Endodermal cell (in vitro differentiated cells): Measurements from ENCODE around the gene SMYD3. TPM values are rescaled to one million over a fixed set of nuclear protein-coding genes. Genes with fewer than 3 reads are reported as not detected.

Experiments
- DNase-seq: peaks from one replicate; pipeline ENCODE4 v3.0.0-alpha.2; 2017
- H3K27ac ChIP-seq: 2 replicates; pipeline ENCODE4 v1.5.1; 2013; ENCODE audit warnings: mild to moderate bottlenecking, low read depth, low read length, moderate library complexity
- H3K27me3 ChIP-seq: 2 replicates; pipeline ENCODE4 v1.6.1; 2013; ENCODE audit warnings: mild to moderate bottlenecking, low read length, moderate library complexity; ENCODE audit not compliant: insufficient read depth, control insufficient read depth, poor library complexity, severe bottlenecking
- H3K36me3 ChIP-seq: 2 replicates; pipeline ENCODE4 v1.7.0; 2013; ENCODE audit warnings: mild to moderate bottlenecking, low read length, moderate library complexity; ENCODE audit not compliant: control insufficient read depth, insufficient read depth
- H3K4me1 ChIP-seq: one replicate; pipeline ENCODE4 v1.7.0; 2013; ENCODE audit warnings: low read length; ENCODE audit not compliant: control insufficient read depth, insufficient read depth
- H3K4me3 ChIP-seq: 2 replicates; pipeline ENCODE4 v1.5.1; 2013; ENCODE audit warnings: mild to moderate bottlenecking, low read length, moderate library complexity
- H3K9ac ChIP-seq: 2 replicates; pipeline ENCODE4 v1.6.1; 2013; ENCODE audit warnings: mild to moderate bottlenecking, low read length, moderate library complexity; ENCODE audit not compliant: poor library complexity, severe bottlenecking; ENCODE audit errors: extremely low read depth
- H3K9me3 ChIP-seq: 2 replicates; pipeline ENCODE4 v1.6.1; 2013; ENCODE audit warnings: mild to moderate bottlenecking, low read length, moderate library complexity; ENCODE audit not compliant: control insufficient read depth
- H3K27ac Mint-ChIP-seq: 2 replicates; pipeline ENCODE4 v1.8.0; 2020; ENCODE audit warnings: mixed read lengths
- H3K27me3 Mint-ChIP-seq: 2 replicates; pipeline ENCODE4 v1.8.0; 2021; ENCODE audit warnings: mild to moderate bottlenecking, mixed read lengths; ENCODE audit not compliant: insufficient read depth
- H3K36me3 Mint-ChIP-seq: 2 replicates; pipeline ENCODE4 v1.8.0; 2020; ENCODE audit warnings: low read depth, mixed read lengths
- H3K4me1 Mint-ChIP-seq: 2 replicates; pipeline ENCODE4 v1.8.0; 2020; ENCODE audit warnings: mixed read lengths
- H3K4me3 Mint-ChIP-seq: 2 replicates; pipeline ENCODE4 v1.8.0; 2020; ENCODE audit warnings: mild to moderate bottlenecking, moderate library complexity, mixed read lengths
- H3K9me3 Mint-ChIP-seq: 2 replicates; pipeline ENCODE4 v1.8.0; 2020; ENCODE audit warnings: mild to moderate bottlenecking, mixed read lengths
- CTCF ChIP-seq: fragments of 200-600 bp; sonication (generic); conservative IDR thresholded peaks from 2 replicates; pipeline ENCODE4 v1.5.0; 2021; ENCODE audit warnings: antibody characterized with exemption, mild to moderate bottlenecking
- WGBS, 2 experiments: methylation state at CpG; one replicate each; pipeline versions ENCODE4 v1.1.5 to v1.1.7; 2013; ENCODE audit warnings: missing lambda C conversion rate in 2 of 2, mixed read lengths in 1 of 2; ENCODE audit not compliant: insufficient coverage in 1 of 2, insufficient read length in 1 of 2; 5-methylcytosine and 5-hydroxymethylcytosine counted together
- total RNA-seq, 2 donors: library from RNA; stranded (reverse); fragmentation: NEBNext Ultra II Directional in 1 of 2; extraction: Animal tissue kit (Norgen Biotek cat#: 25700) in 1 of 2; gene quantifications; 2 replicates in 1 of 2; 3 replicates in 1 of 2; pipeline ENCODE4 v1.2.1, GENCODE V29; 2021

SMYD3 gene
- total RNA-seq, 2 donors from 2014 or later = 32.3 to 45.8 TPM

DNA sequence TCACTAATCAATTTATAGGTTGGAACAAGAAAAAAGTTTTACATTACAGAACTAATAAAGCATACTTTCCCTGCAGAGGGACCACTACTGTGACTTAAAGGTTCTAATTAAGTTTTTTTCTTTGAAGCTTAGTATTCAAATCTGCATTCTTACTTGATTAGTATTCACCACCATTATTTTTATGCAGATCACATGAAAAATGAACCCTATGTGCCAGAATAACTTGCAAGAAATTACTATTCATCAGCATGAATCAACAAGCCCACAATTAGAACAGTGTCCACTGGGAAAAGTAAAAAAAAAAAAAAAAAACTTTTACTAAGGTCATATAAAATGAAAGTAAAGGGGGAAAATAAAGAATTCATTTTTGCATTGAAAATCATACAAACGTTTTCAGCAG, 90.8 kb downstream of the SMYD3 start:
- Mint-ChIP-seq H3K27ac (no peak overlapping the region), H3K4me3 (no peak overlapping the region), H3K4me1 (no peaks in the 10 kb centered on the region), H3K36me3 (peaks cover 23% of the 10 kb centered on the region), H3K27me3 (no peaks in the 10 kb centered on the region), H3K9me3 (peaks cover 47% of the 10 kb centered on the region)
- Histone ChIP-seq H3K27me3 (no peaks in the 10 kb centered on the region), H3K36me3 (no peaks in the 10 kb centered on the region), H3K4me3 (peak overlapping the region; percentile 67), H3K9me3 (peaks cover 70% of the 10 kb centered on the region), H3K4me1 (no peaks in the 10 kb centered on the region), H3K27ac (no peak overlapping the region), H3K9ac (no peak overlapping the region)
- no peak for DNase-seq
- 71% methylated on average over 1 of the region's 1 CpG; no CpG with 5 or more reads in 1 of the 2 experiments for WGBS, 2 experiments
- no peak for TF ChIP-seq CTCF

DNA sequence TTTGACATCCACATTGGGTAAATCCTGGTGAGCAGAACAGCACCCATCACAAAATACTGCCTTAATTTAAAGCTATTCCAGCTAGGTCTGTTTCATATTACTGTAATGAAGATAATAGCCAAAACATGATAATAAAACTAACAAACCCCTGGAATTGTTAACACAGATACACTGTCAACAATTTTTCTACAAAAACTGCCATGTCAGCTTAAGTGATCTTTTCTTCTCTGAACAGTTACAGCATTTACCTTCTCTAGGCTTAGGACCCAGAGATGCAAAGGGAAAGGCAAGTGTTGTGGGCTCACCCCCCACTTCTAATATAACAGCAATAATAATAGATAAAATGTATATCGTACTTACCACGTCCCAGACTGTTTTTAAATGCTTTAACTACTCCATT, 92.1 kb downstream of the SMYD3 start:
- no peaks in the 10 kb centered on the region for H3K4me1 ChIP-seq
- DNase-seq = no peak
- peaks cover 23% of the 10 kb centered on the region for H3K36me3 Mint-ChIP-seq
- H3K9ac ChIP-seq = no peak overlapping the region
- 98% methylated on average over 2 of the region's 2 CpGs; no CpG with 5 or more reads in 1 of the 2 experiments for WGBS, 2 experiments
- TF ChIP-seq CTCF = no peak
- no peak overlapping the region for H3K27ac ChIP-seq
- H3K9me3 Mint-ChIP-seq = peaks cover 48% of the 10 kb centered on the region
- H3K27me3 Mint-ChIP-seq = no peaks in the 10 kb centered on the region
- no peaks in the 10 kb centered on the region for H3K36me3 ChIP-seq
- H3K4me3 ChIP-seq = no peak overlapping the region
- H3K27ac Mint-ChIP-seq = no peak overlapping the region
- no peak overlapping the region for H3K4me3 Mint-ChIP-seq
- H3K27me3 ChIP-seq = no peaks in the 10 kb centered on the region
- H3K4me1 Mint-ChIP-seq = no peaks in the 10 kb centered on the region
- H3K9me3 ChIP-seq = peaks cover 61% of the 10 kb centered on the region

GRCh38 chr1:246413430-246413829, 93.6 kb downstream of the SMYD3 start:
- Histone ChIP-seq H3K27me3 (no peaks in the 10 kb centered on the region), H3K27ac (no peak overlapping the region), H3K9me3 (peaks cover 45% of the 10 kb centered on the region), H3K4me3 (no peak overlapping the region), H3K4me1 (no peaks in the 10 kb centered on the region), H3K36me3 (no peaks in the 10 kb centered on the region), H3K9ac (no peak overlapping the region)
- Mint-ChIP-seq H3K4me3 (no peak overlapping the region), H3K36me3 (peaks cover 18% of the 10 kb centered on the region), H3K4me1 (no peaks in the 10 kb centered on the region), H3K27me3 (no peaks in the 10 kb centered on the region), H3K9me3 (peaks cover 36% of the 10 kb centered on the region), H3K27ac (no peak overlapping the region)
- 94 to 100% methylated on average over 1 to 7 of the region's 7 CpGs for WGBS, 2 experiments
- TF ChIP-seq CTCF = no peak
- no peak for DNase-seq
